Colonic mucosa (tissue), 4 donors: Measurements from ENCODE around the gene PIGS. TPM values are rescaled to one million over a fixed set of nuclear protein-coding genes. Genes with fewer than 3 reads are reported as not detected.

Experiments
- DNase-seq: peaks from one replicate; pipeline ENCODE4 v3.0.0-alpha.2; 2020
- H3K27ac ChIP-seq: fragments of 200-600 bp; one replicate; pipeline ENCODE4 v1.8.0; 2021
- H3K27me3 ChIP-seq: fragments of 200-600 bp; one replicate; pipeline ENCODE4 v1.8.0; 2021
- H3K36me3 ChIP-seq: fragments of 200-600 bp; one replicate; pipeline ENCODE4 v1.8.0; 2021
- H3K4me1 ChIP-seq: fragments of 200-600 bp; one replicate; pipeline ENCODE4 v1.8.0; 2021; ENCODE audit warnings: mild to moderate bottlenecking
- H3K4me3 ChIP-seq: fragments of 200-600 bp; one replicate; pipeline ENCODE4 v1.8.0; 2021
- H3K9ac ChIP-seq, 2 donors: one replicate each; pipeline ENCODE4 v1.7.0; 2013; ENCODE audit warnings: control low read depth in 2 of 2, low read depth in 2 of 2, low read length in 2 of 2
- H3K9me3 ChIP-seq: fragments of 200-600 bp; one replicate; pipeline ENCODE4 v1.8.0; 2021
- CTCF ChIP-seq: fragments of 200-600 bp; IDR thresholded peaks from one replicate; pipeline ENCODE4 v1.8.0; 2022; ENCODE audit warnings: antibody characterized with exemption, mild to moderate bottlenecking
- intact Hi-C: fragments of 100-400 bp; cut with DNase I; formaldehyde crosslinking; loops from one replicate; pipeline ENCODE4 v1.14.1; 2022
- total RNA-seq, 2 donors: library from RNA; stranded (reverse); fragmentation: NEBNext Ultra II Directional in 1 of 2; extraction: Animal tissue kit (Norgen Biotek cat#: 25700) in 1 of 2; gene quantifications; one replicate each; pipeline ENCODE4 v1.2.1, GENCODE V29; 2021
- donor health status: healthy.
- donor health status: DM: no; HTN: no; CAD: no.
- donor health status: DM: no; HTN: no; CAD: no.

PIGS gene
- total RNA-seq, 2 donors from 2014 or later, result 71.9 to 82.7 TPM

GRCh38 chr17:28545787-28546415, 25.4 kb downstream of the PIGS start:
- Histone ChIP-seq H3K9me3 (no peaks in the 10 kb centered on the region), H3K4me3 (no peak overlapping the region), H3K27me3 (no peaks in the 10 kb centered on the region), H3K9ac (no peak overlapping the region), H3K36me3 (no peaks in the 10 kb centered on the region), H3K4me1 (no peaks in the 10 kb centered on the region), H3K27ac (no peak overlapping the region)
- TF ChIP-seq CTCF, result no peak
- DNase-seq, result no peak
- intact Hi-C loops, result no loop called here

- DNase-seq, result no peak
- Histone ChIP-seq H3K4me3 (no peak overlapping the region), H3K4me1 (no peaks in the 10 kb centered on the region), H3K27me3 (no peaks in the 10 kb centered on the region), H3K36me3 (no peaks in the 10 kb centered on the region), H3K27ac (no peak overlapping the region), H3K9ac (no peak overlapping the region), H3K9me3 (no peaks in the 10 kb centered on the region)
- intact Hi-C loops, result no loop called here
- TF ChIP-seq CTCF, result no peak
These were observed 26.2 kb downstream of the PIGS start for GRCh38 chr17:28545141-28545503.

GRCh38 chr17:28544402-28545140, 26.8 kb downstream of the PIGS start:
- TF ChIP-seq CTCF, result no peak
- H3K9me3 ChIP-seq, result no peaks in the 10 kb centered on the region
- DNase-seq, result no peak
- no peaks in the 10 kb centered on the region for H3K27me3 ChIP-seq
- H3K4me1 ChIP-seq, result no peaks in the 10 kb centered on the region
- H3K9ac ChIP-seq, result no peak overlapping the region
- intact Hi-C loops, result no loop called here
- no peaks in the 10 kb centered on the region for H3K36me3 ChIP-seq
- H3K4me3 ChIP-seq, result no peak overlapping the region
- H3K27ac ChIP-seq, result no peak overlapping the region

- H3K27me3 ChIP-seq, result no peaks in the 10 kb centered on the region
- no peaks in the 10 kb centered on the region for H3K9me3 ChIP-seq
- H3K4me1 ChIP-seq, result no peaks in the 10 kb centered on the region
- no peaks in the 10 kb centered on the region for H3K36me3 ChIP-seq
- intact Hi-C loops, result loop anchor here (1.0 kb wide), 1 partner anchor 47 kb away; no protein-coding TSS in a partner anchor
- H3K27ac ChIP-seq, result no peak overlapping the region
- no peak overlapping the region for H3K4me3 ChIP-seq
- DNase-seq, result no peak
- no peak for TF ChIP-seq CTCF
- no peak overlapping the region for H3K9ac ChIP-seq
These were observed 29.9 kb downstream of the PIGS start for GRCh38 chr17:28541439-28541838.

- Histone ChIP-seq H3K4me3 (no peak overlapping the region), H3K27ac (no peak overlapping the region), H3K4me1 (no peaks in the 10 kb centered on the region), H3K36me3 (no peaks in the 10 kb centered on the region), H3K9me3 (no peaks in the 10 kb centered on the region), H3K9ac (no peak overlapping the region), H3K27me3 (no peaks in the 10 kb centered on the region)
- intact Hi-C loops, result no loop called here
- TF ChIP-seq CTCF, result no peak
- no peak for DNase-seq
These were observed 31.1 kb downstream of the PIGS start for GRCh38 chr17:28540231-28540630.
